SK-N-SH (cell line): Measurements from ENCODE around the gene MBNL1.

Experiments
- CTCF ChIP-seq: fragments of 200-600 bp; sonication (generic); IDR thresholded peaks from 2 replicates; pipeline ENCODE4 v1.6.1; 2017; ENCODE audit warnings: antibody characterized with exemption, mild to moderate bottlenecking, moderate library complexity
- EP300 ChIP-seq, 2 experiments: IDR thresholded peaks; 2 replicates each; pipeline versions ENCODE4 v1.4.0 to v1.6.1; 2012; ENCODE audit warnings: borderline replicate concordance in 1 of 2, low read depth in 1 of 2, low read length in 1 of 2
- GABPA ChIP-seq: IDR thresholded peaks from 2 replicates; pipeline ENCODE4 v1.4.0; 2012; ENCODE audit warnings: low read depth, mild to moderate bottlenecking
- JUND ChIP-seq: IDR thresholded peaks from 2 replicates; pipeline ENCODE4 v1.4.0; 2012
- MAX ChIP-seq: IDR thresholded peaks from 2 replicates; pipeline ENCODE4 v1.4.0; 2012; ENCODE audit warnings: low read depth
- POLR2AphosphoS5 ChIP-seq: IDR thresholded peaks from 2 replicates; pipeline ENCODE4 v1.6.1; 2012; ENCODE audit warnings: low read depth, low read length
- RAD21 ChIP-seq: IDR thresholded peaks from 2 replicates; pipeline ENCODE4 v1.6.1; 2012; ENCODE audit warnings: mild to moderate bottlenecking, low read length
- TAF1 ChIP-seq: IDR thresholded peaks from 2 replicates; pipeline ENCODE4 v1.6.1; 2012; ENCODE audit warnings: low read depth, mild to moderate bottlenecking, low read length, moderate library complexity, borderline replicate concordance
- ZBTB33 ChIP-seq: IDR thresholded peaks from 2 replicates; pipeline ENCODE4 v1.4.0; 2012; ENCODE audit warnings: low read depth, borderline replicate concordance

- TF ChIP-seq POLR2AphosphoS5 (no peak), CTCF (no peak), TAF1 (no peak), RAD21 (no peak), GABPA (no peak), JUND (no peak), MAX (no peak), EP300 (IDR thresholded peaks at IDR 0.05; ENCODE audit: borderline replicate concordance in 1 of 2, low read depth in 1 of 2, low read length in 1 of 2) (no peak), ZBTB33 (no peak)
These were observed 122.9 kb downstream of the MBNL1 start for GRCh38 chr3:152391671-152392070.
